ENCODE measurements around the gene MYO16. TPM values are rescaled to one million over a fixed set of nuclear protein-coding genes. Genes with fewer than 3 reads are reported as not detected.

Gene MYO16
- total RNA-seq, 4 donors from 2014 or later: 0.06 to 0.07 TPM; not detected in 2

DNA sequence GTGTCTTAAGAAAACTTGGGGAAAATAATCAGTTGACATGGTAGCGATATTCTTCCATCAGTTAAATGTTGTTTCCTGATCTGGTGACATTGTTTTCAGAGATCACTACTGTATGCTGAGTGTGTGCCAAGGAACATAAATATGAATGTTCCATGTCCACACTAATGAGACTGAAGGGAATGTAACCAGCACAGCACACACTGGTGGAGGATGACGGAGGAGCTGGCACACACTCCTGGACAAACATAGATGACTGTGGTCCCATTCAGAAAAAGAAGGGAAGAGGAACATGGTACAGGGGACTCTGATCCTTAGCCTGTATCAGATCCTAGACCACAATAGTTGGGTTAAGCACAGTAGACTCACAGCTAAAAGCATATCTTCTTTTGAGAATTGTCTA lies 574.8 kb downstream of the MYO16 start:
- no peak for TF ChIP-seq CTCF (IDR thresholded peaks at IDR 0.05)
- no peak for TF ChIP-seq POLR2A (IDR thresholded peaks at IDR 0.05)
- no peak overlapping the region for H3K4me3 ChIP-seq (ENCODE audit: low read depth, poor library complexity, severe bottlenecking)
- no peak for DNase-seq (ENCODE audit: low spot score in 2 of 2)
- intact Hi-C loops (cut with DNase I; ENCODE audit: low total_unique reads): no loop called here
- WGBS, 2 donors: 65 to 75% methylated on average over 2 of the region's 2 CpGs

GRCh38 chr13:109204657-109205056 lies 575.2 kb downstream of the MYO16 start:
- no peak overlapping the region for H3K4me3 ChIP-seq (ENCODE audit: low read depth, poor library complexity, severe bottlenecking)
- TF ChIP-seq POLR2A (IDR thresholded peaks at IDR 0.05) (no peak), CTCF (IDR thresholded peaks at IDR 0.05) (no peak)
- intact Hi-C loops (cut with DNase I; ENCODE audit: low total_unique reads): loop anchor here (5.0 kb wide), 1 partner anchor 697 kb away; no protein-coding TSS in a partner anchor
- WGBS, 2 donors: 78 to 91% methylated on average over 4 of the region's 4 CpGs
- DNase-seq (ENCODE audit: low spot score in 2 of 2): no peak

- no peak overlapping the region for H3K4me3 ChIP-seq (ENCODE audit: low read depth, poor library complexity, severe bottlenecking)
- no peak for TF ChIP-seq CTCF (IDR thresholded peaks at IDR 0.05)
- no peak for TF ChIP-seq POLR2A (IDR thresholded peaks at IDR 0.05)
- intact Hi-C loops (cut with DNase I; ENCODE audit: low total_unique reads): loop anchor here (5.0 kb wide), 1 partner anchor 698 kb away; no protein-coding TSS in a partner anchor
- WGBS, 2 donors: 75 to 77% methylated on average over 2 of the region's 2 CpGs
- no peak for DNase-seq (ENCODE audit: low spot score in 2 of 2)
Observed at GRCh38 chr13:109205315-109205714, 575.9 kb downstream of the MYO16 start.

GRCh38 chr13:109206616-109207015 lies 577.2 kb downstream of the MYO16 start:
- no peak overlapping the region for H3K4me3 ChIP-seq (ENCODE audit: low read depth, poor library complexity, severe bottlenecking)
- intact Hi-C loops (cut with DNase I; ENCODE audit: low total_unique reads): loop anchor here (5.0 kb wide), 1 partner anchor 699 kb away; no protein-coding TSS in a partner anchor
- no peak for TF ChIP-seq CTCF (IDR thresholded peaks at IDR 0.05)
- no peak for TF ChIP-seq POLR2A (IDR thresholded peaks at IDR 0.05)
- 83 to 84% methylated on average over 7 of the region's 7 CpGs for WGBS, 2 donors
- DNase-seq (ENCODE audit: low spot score in 2 of 2): no peak

- 95 to 96% methylated on average over 12 of the region's 12 CpGs for WGBS, 2 donors
- DNase-seq (ENCODE audit: low spot score in 2 of 2): no peak
- intact Hi-C loops (cut with DNase I; ENCODE audit: low total_unique reads): loop anchor here (5.0 kb wide), 1 partner anchor 700 kb away; no protein-coding TSS in a partner anchor
- TF ChIP-seq POLR2A (IDR thresholded peaks at IDR 0.05) (no peak), CTCF (IDR thresholded peaks at IDR 0.05) (no peak)
- H3K4me3 ChIP-seq (ENCODE audit: low read depth, poor library complexity, severe bottlenecking): no peak overlapping the region
Observed at GRCh38 chr13:109207622-109208021, 578.2 kb downstream of the MYO16 start.

GRCh38 chr13:109208522-109208921 lies 579.1 kb downstream of the MYO16 start:
- intact Hi-C loops (cut with DNase I; ENCODE audit: low total_unique reads): loop anchor here (5.0 kb wide), 1 partner anchor 701 kb away; no protein-coding TSS in a partner anchor
- WGBS, 2 donors: 82 to 84% methylated on average over 5 of the region's 5 CpGs
- H3K4me3 ChIP-seq (ENCODE audit: low read depth, poor library complexity, severe bottlenecking): no peak overlapping the region
- DNase-seq (ENCODE audit: low spot score in 2 of 2): no peak
- TF ChIP-seq CTCF (IDR thresholded peaks at IDR 0.05) (no peak), POLR2A (IDR thresholded peaks at IDR 0.05) (no peak)
